GM23338 (cell line): Measurements from ENCODE around the gene DENND11. TPM values are rescaled to one million over a fixed set of nuclear protein-coding genes. Genes with fewer than 3 reads are reported as not detected.
A peak's percentile ranks its signal among the peaks of the same experiment; 100 is the strongest.

Source experiments
- ATAC-seq: fragments of 200-7000 bp; cut with Tn5 transposase; 3 replicates; pipeline ENCODE4 v1.9.1; 2020
- DNase-seq: peaks from one replicate; pipeline ENCODE4 v3.0.0-alpha.2; 2015; ENCODE audit warnings: low spot score
- H2AFZ ChIP-seq: fragments of 200-600 bp; sonication (generic); 2 replicates; pipeline ENCODE4 v1.8.0; 2016; ENCODE audit warnings: antibody characterized with exemption, mild to moderate bottlenecking, moderate library complexity
- H3F3A ChIP-seq: fragments of 200-600 bp; sonication (generic); replicated peaks from 2 replicates; pipeline ENCODE4 v1.8.0; 2017; ENCODE audit warnings: antibody characterized with exemption, mixed run types, low read depth
- H3K27ac ChIP-seq: fragments of 200-600 bp; sonication (generic); 2 replicates; pipeline ENCODE4 v1.6.1; 2016; ENCODE audit warnings: low read depth
- H3K27me3 ChIP-seq: fragments of 200-600 bp; sonication (generic); 2 replicates; pipeline ENCODE4 v1.8.0; 2016; ENCODE audit warnings: mild to moderate bottlenecking, mixed run types, moderate library complexity; ENCODE audit not compliant: insufficient read depth
- H3K36me3 ChIP-seq: fragments of 200-600 bp; sonication (generic); 2 replicates; pipeline ENCODE4 v1.8.0; 2016; ENCODE audit warnings: mild to moderate bottlenecking; ENCODE audit not compliant: insufficient read depth
- H3K4me1 ChIP-seq: fragments of 200-600 bp; sonication (generic); 2 replicates; pipeline ENCODE4 v1.8.0; 2016; ENCODE audit warnings: mild to moderate bottlenecking, moderate library complexity; ENCODE audit not compliant: insufficient read depth
- H3K4me2 ChIP-seq: fragments of 200-600 bp; sonication (generic); 2 replicates; pipeline ENCODE4 v1.7.1; 2017; ENCODE audit warnings: mixed run types
- H3K4me3 ChIP-seq: fragments of 200-600 bp; sonication (generic); 2 replicates; pipeline ENCODE4 v1.6.1; 2016; ENCODE audit warnings: mixed run types
- H3K79me2 ChIP-seq: fragments of 200-600 bp; sonication (generic); replicated peaks from 2 replicates; pipeline ENCODE4 v1.8.0; 2017; ENCODE audit warnings: mild to moderate bottlenecking; ENCODE audit not compliant: insufficient read depth
- H3K9me2 ChIP-seq: fragments of 200-600 bp; sonication (generic); 2 replicates; pipeline ENCODE4 v1.8.0; 2017; ENCODE audit not compliant: insufficient read depth
- H4K20me1 ChIP-seq: fragments of 200-600 bp; sonication (generic); replicated peaks from 2 replicates; pipeline ENCODE4 v1.8.0; 2017; ENCODE audit warnings: mild to moderate bottlenecking; ENCODE audit not compliant: insufficient read depth
- H3K27ac Mint-ChIP-seq: 2 replicates; pipeline ENCODE4 v1.8.0; 2020; ENCODE audit warnings: inconsistent platforms, mild to moderate bottlenecking, moderate library complexity, mixed read lengths
- H3K27me3 Mint-ChIP-seq: 3 replicates; pipeline ENCODE4 v1.8.0; 2022; ENCODE audit warnings: low read depth, mild to moderate bottlenecking, moderate library complexity, mixed read lengths, inconsistent platforms; ENCODE audit not compliant: insufficient read depth, poor library complexity
- H3K36me3 Mint-ChIP-seq: 3 replicates; pipeline ENCODE4 v1.8.0; 2021; ENCODE audit warnings: low read depth, mild to moderate bottlenecking, inconsistent platforms, moderate library complexity, mixed read lengths
- H3K4me1 Mint-ChIP-seq: 3 replicates; pipeline ENCODE4 v1.8.0; 2020; ENCODE audit warnings: mild to moderate bottlenecking, inconsistent platforms, mixed read lengths
- H3K4me3 Mint-ChIP-seq: 3 replicates; pipeline ENCODE4 v1.8.0; 2021; ENCODE audit warnings: moderate library complexity, mild to moderate bottlenecking, inconsistent platforms, mixed read lengths
- H3K9me3 Mint-ChIP-seq: 3 replicates; pipeline ENCODE4 v1.8.0; 2020; ENCODE audit warnings: moderate library complexity, mild to moderate bottlenecking, inconsistent platforms, mixed read lengths
- ETS1 ChIP-seq: IDR thresholded peaks from 2 replicates; pipeline ENCODE4 v1.6.1; 2016; ENCODE audit warnings: antibody characterized with exemption
- EZH2 ChIP-seq: fragments of 200-600 bp; sonication (generic); IDR thresholded peaks from one replicate; pipeline ENCODE4 v1.8.0; 2017; ENCODE audit warnings: antibody characterized with exemption, mild to moderate bottlenecking, low read depth; ENCODE audit not compliant: unreplicated experiment
- JUNB ChIP-seq: IDR thresholded peaks from one replicate; pipeline ENCODE4 v1.6.1; 2016; ENCODE audit warnings: antibody characterized with exemption; ENCODE audit not compliant: unreplicated experiment
- NANOG ChIP-seq: IDR thresholded peaks from 2 replicates; pipeline ENCODE4 v1.6.1; 2016; ENCODE audit warnings: antibody characterized with exemption, borderline replicate concordance
- POLR2AphosphoS5 ChIP-seq: IDR thresholded peaks from 2 replicates; pipeline ENCODE4 v1.6.1; 2016; ENCODE audit warnings: antibody characterized with exemption, low read depth
- REST ChIP-seq: IDR thresholded peaks from one replicate; pipeline ENCODE4 v1.6.1; 2018; ENCODE audit warnings: antibody characterized with exemption; ENCODE audit not compliant: unreplicated experiment
- STAT1 ChIP-seq: IDR thresholded peaks from one replicate; pipeline ENCODE4 v1.6.1; 2016; ENCODE audit warnings: antibody characterized with exemption; ENCODE audit not compliant: unreplicated experiment
- ZNF114 ChIP-seq: fragments of 250-450 bp; sonication (Bioruptor Pico); IDR thresholded peaks from 2 replicates; pipeline ENCODE4 v1.5.0; 2020; ENCODE audit warnings: mild to moderate bottlenecking, moderate library complexity
- ZNF331 ChIP-seq: fragments of 250-450 bp; sonication (Bioruptor Pico); IDR thresholded peaks from 2 replicates; pipeline ENCODE4 v1.5.0; 2020; ENCODE audit warnings: low read depth, mild to moderate bottlenecking, moderate library complexity
- ZNF462 ChIP-seq: fragments of 250-450 bp; sonication (Bioruptor Pico); IDR thresholded peaks from 2 replicates; pipeline ENCODE4 v1.5.0; 2020; ENCODE audit warnings: mild to moderate bottlenecking, moderate library complexity
- polyA plus RNA-seq: library from polyadenylated mRNA; unstranded; fragments of >200 nt; fragmentation: Nextera tagmentation; extraction: Ambion mirVana; gene quantifications from 2 replicates; pipeline ENCODE4 v1.2.1, GENCODE V29; 2016
- total RNA-seq: library from RNA; depleted of rRNA; stranded (reverse); fragments of >200 nt; shearing (Covaris generic); gene quantifications from 2 replicates; pipeline ENCODE4 v1.2.3, GENCODE V29; 2014

The DENND11 gene
- total and polyA plus RNA-seq, 2 experiments from 2014 or later: 5.1 to 29.5 TPM

DNA sequence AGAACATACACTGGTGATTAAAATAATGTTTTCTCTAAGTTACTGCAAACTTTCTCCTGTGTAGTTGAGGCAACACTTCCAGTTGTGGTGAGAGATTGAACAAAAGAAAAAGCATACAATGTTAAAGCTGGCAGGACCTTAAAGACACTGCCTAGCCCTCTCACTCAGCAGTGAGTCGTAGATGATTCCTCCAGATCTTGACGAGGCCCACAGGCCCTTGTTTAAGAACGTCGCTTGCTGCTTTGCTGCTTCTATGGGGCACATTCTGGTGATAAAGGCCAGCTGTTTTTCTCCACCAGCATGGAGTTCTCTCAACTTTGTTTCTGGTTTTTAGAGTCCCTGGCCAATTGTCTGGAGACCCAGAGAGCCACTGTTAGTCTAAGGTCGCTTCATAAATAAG, 2.8 kb upstream of the DENND11 start (continued):
- TF ChIP-seq REST (no peak), POLR2AphosphoS5 (no peak), STAT1 (no peak)

- Histone ChIP-seq H3K4me2 (no peak overlapping the region), H3K27ac (no peak overlapping the region), H3K4me3 (no peak overlapping the region), H4K20me1 (no peaks in the 10 kb centered on the region), H3K27me3 (peaks cover 19% of the 10 kb centered on the region), H3F3A (peaks cover 3% of the 10 kb centered on the region; the same call in 1 of the 2 replicates), H3K79me2 (peaks cover 18% of the 10 kb centered on the region), H3K9me2 (no peaks in the 10 kb centered on the region), H3K36me3 (no peaks in the 10 kb centered on the region), H3K4me1 (peaks cover 30% of the 10 kb centered on the region), H2AFZ (peak overlapping the region; percentile 81; the same call in 1 of the 2 replicates)
- DNase-seq (no peak), ATAC-seq (no peak)
- H3K4me1 Mint-ChIP-seq: peaks cover 36% of the 10 kb centered on the region
- peaks cover 7% of the 10 kb centered on the region for H3K27me3 Mint-ChIP-seq
- H3K9me3 Mint-ChIP-seq: no peaks in the 10 kb centered on the region
- no peak overlapping the region for H3K27ac Mint-ChIP-seq
- H3K36me3 Mint-ChIP-seq: no peaks in the 10 kb centered on the region
- no peak overlapping the region for H3K4me3 Mint-ChIP-seq
- TF ChIP-seq NANOG (no peak), EZH2 (no peak), ZNF462 (CRISPR knock-in tag) (no peak), ETS1 (no peak), REST (no peak), ZNF114 (CRISPR knock-in tag) (no peak), JUNB (no peak), STAT1 (no peak), ZNF331 (no peak)
These were observed 2.1 kb upstream of the DENND11 start for GRCh38 chr7:141704112-141704511.
